ENCODE results near the gene CDYL2.

CDYL2 gene

GRCh38 chr16:80556481-80556880 lies 247.9 kb downstream of the CDYL2 start:
- DNase-seq (ENCODE audit: extremely low spot score), result no peak
- ChIA-PET POLR2A (no interaction called here), CTCF (no interaction called here)
- TF ChIP-seq, protein P1, sequence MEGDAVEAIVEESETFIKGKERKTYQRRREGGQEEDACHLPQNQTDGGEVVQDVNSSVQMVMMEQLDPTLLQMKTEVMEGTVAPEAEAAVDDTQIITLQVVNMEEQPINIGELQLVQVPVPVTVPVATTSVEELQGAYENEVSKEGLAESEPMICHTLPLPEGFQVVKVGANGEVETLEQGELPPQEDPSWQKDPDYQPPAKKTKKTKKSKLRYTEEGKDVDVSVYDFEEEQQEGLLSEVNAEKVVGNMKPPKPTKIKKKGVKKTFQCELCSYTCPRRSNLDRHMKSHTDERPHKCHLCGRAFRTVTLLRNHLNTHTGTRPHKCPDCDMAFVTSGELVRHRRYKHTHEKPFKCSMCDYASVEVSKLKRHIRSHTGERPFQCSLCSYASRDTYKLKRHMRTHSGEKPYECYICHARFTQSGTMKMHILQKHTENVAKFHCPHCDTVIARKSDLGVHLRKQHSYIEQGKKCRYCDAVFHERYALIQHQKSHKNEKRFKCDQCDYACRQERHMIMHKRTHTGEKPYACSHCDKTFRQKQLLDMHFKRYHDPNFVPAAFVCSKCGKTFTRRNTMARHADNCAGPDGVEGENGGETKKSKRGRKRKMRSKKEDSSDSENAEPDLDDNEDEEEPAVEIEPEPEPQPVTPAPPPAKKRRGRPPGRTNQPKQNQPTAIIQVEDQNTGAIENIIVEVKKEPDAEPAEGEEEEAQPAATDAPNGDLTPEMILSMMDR (IDR thresholded peaks at IDR 0.05; ENCODE audit: control extremely low read depth, extremely low read depth, low read depth, missing control alignments), result no peak

DNA sequence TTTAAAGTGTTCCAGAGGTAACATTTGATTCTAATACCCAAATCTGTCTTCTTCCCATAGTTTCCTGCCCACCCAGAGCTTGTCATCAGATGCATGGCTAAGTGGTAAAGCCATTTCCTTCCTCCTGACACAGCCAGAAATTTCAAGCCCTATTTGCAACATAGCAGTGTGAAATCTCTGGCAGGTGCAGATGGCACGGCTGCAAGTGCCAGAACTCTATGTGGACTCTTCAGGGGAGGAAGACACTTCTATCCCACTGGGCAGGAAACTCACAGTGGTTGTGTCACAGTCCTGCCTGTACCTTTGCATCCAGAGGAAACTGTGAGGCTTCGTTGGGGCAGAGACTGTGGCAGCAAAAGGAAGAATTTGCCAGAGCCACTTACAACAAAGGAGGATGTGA lies 250.4 kb downstream of the CDYL2 start:
- TF ChIP-seq, protein P1 (IDR thresholded peaks at IDR 0.05; ENCODE audit: control extremely low read depth, extremely low read depth, low read depth, missing control alignments), result no peak
- POLR2A ChIA-PET, result no interaction called here
- CTCF ChIA-PET, result interaction anchor here (1.0 to 1.7 kb wide), 5 partner anchors 10 to 29 kb away, joined by 3 to 10 read pairs (median 4); no protein-coding TSS in a partner anchor
- no peak for DNase-seq (ENCODE audit: extremely low spot score)

DNA sequence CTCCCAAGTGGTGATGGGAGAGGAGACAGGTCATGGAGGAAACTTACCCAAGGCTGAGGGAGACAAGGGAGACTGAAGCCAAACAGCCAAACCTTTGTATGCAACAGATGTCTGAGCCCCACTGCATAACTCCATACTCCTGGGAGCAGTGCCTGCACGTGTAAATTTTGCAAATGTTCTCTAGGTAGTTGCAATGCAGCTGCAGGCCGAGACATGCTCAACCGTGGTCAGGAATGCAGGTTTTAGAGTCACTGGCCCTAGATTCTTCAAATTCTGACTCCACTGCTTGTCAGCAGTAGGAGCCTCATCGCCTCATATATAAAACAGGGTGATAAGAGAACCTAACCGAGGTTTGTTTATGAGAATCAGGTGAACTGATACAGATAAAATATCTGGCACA lies 252.1 kb downstream of the CDYL2 start:
- TF ChIP-seq, protein P1 (IDR thresholded peaks at IDR 0.05; ENCODE audit: control extremely low read depth, extremely low read depth, low read depth, missing control alignments), result no peak
- no peak for DNase-seq (ENCODE audit: extremely low spot score)
- ChIA-PET CTCF (interaction anchor here (1.7 kb wide), 1 partner anchor 25 kb away, joined by 10 read pairs; no protein-coding TSS in a partner anchor), POLR2A (no interaction called here)
